CD4-positive, alpha-beta T cell (primary cell): Measurements from ENCODE around the gene FABP1. TPM values are rescaled to one million over a fixed set of nuclear protein-coding genes. Genes with fewer than 3 reads are reported as not detected.
A peak's percentile ranks its signal among the peaks of the same experiment; 100 is the strongest.

ENCODE experiments used
- ATAC-seq: fragments of 200-7000 bp; cut with Tn5 transposase; one replicate; pipeline ENCODE4 v1.10.0; 2022; ENCODE audit warnings: mild to moderate bottlenecking; ENCODE audit not compliant: poor library complexity
- CTCF ChIA-PET: fragments of 350-600 bp; sonication (Branson Sonifier 250); formaldehyde crosslinking; loops from one replicate; lab custom pipeline; 2021; ENCODE audit warnings: antibody characterized with exemption, inconsistent platforms; lab: Charles Lee
- POLR2A ChIA-PET: fragments of 350-600 bp; sonication (Branson Sonifier 250); formaldehyde crosslinking; loops from one replicate; lab custom pipeline; 2021; ENCODE audit warnings: antibody characterized with exemption, inconsistent platforms; lab: Charles Lee
- DNase-seq, 14 experiments: peaks; one replicate each; pipeline ENCODE4 v3.0.0-alpha.2; 2013 to 2020; ENCODE audit warnings: mixed read lengths in 2 of 14
- H3K27ac ChIP-seq, 2 donors: one replicate each; pipeline versions ENCODE4 v1.5.1 to v1.7.0; 2013; ENCODE audit warnings: low read length in 2 of 2, low read depth in 1 of 2, mild to moderate bottlenecking in 1 of 2
- H3K27me3 ChIP-seq, 2 experiments: 1 replicate in 1 of 2; 2 replicates in 1 of 2; pipeline versions ENCODE4 v1.6.1 to v1.7.0; 2013; ENCODE audit warnings: low read length in 2 of 2, control low read depth in 1 of 2, mild to moderate bottlenecking in 1 of 2, moderate library complexity in 1 of 2; ENCODE audit not compliant: insufficient read depth in 2 of 2, control insufficient read depth in 1 of 2
- H3K36me3 ChIP-seq: one replicate; pipeline ENCODE4 v1.6.1; 2013; ENCODE audit warnings: low read length, control low read depth; ENCODE audit not compliant: insufficient read depth
- H3K4me1 ChIP-seq: one replicate; pipeline ENCODE4 v1.6.1; 2013; ENCODE audit warnings: low read length, control low read depth; ENCODE audit not compliant: insufficient read depth
- H3K4me3 ChIP-seq: one replicate; pipeline ENCODE4 v1.5.1; 2013; ENCODE audit warnings: mild to moderate bottlenecking, low read length, moderate library complexity
- H3K9me3 ChIP-seq, 2 experiments: 1 replicate in 1 of 2; 2 replicates in 1 of 2; pipeline versions ENCODE4 v1.6.1 to v1.7.0; 2013; ENCODE audit warnings: low read length in 2 of 2, mild to moderate bottlenecking in 2 of 2, control low read depth in 1 of 2, moderate library complexity in 1 of 2; ENCODE audit not compliant: control insufficient read depth in 1 of 2, insufficient read depth in 1 of 2
- H3K27ac Mint-ChIP-seq: one replicate; pipeline ENCODE4 v1.8.0; 2020; ENCODE audit warnings: mixed read lengths
- H3K27me3 Mint-ChIP-seq: one replicate; pipeline ENCODE4 v1.8.0; 2021; ENCODE audit warnings: mixed read lengths
- H3K36me3 Mint-ChIP-seq: one replicate; pipeline ENCODE4 v1.8.0; 2021; ENCODE audit warnings: low read depth, mixed read lengths
- H3K4me1 Mint-ChIP-seq: one replicate; pipeline ENCODE4 v1.8.0; 2021; ENCODE audit warnings: low read depth, mixed read lengths
- H3K4me3 Mint-ChIP-seq: one replicate; pipeline ENCODE4 v1.8.0; 2020; ENCODE audit warnings: mild to moderate bottlenecking, mixed read lengths
- H3K9me3 Mint-ChIP-seq: one replicate; pipeline ENCODE4 v1.8.0; 2020; ENCODE audit warnings: mixed read lengths
- intact Hi-C, 2 experiments: fragments of 100-400 bp; cut with DNase I in 1 of 2; cut with micrococcal nuclease in 1 of 2; formaldehyde crosslinking; loops; one replicate each; pipeline versions ENCODE4 v1.15.1 to v1.9.0; 2023 to 2025; cut with DNase I, micrococcal nuclease
- total RNA-seq, 174 experiments: library from RNA in 2 of 174; stranded (reverse) in 2 of 174; gene quantifications; one replicate each; pipeline ENCODE4 v1.2.3 and lab custom pipeline; 2021 to 2026
- TF ChIP-seq, protein P1 (sequence below): fragments of 200-600 bp; IDR thresholded peaks from one replicate; pipeline ENCODE4 v1.8.0; 2022; ENCODE audit warnings: antibody characterized with exemption, mild to moderate bottlenecking

FABP1 gene
- total RNA-seq, 2 experiments from 2014 or later: not detected

DNA sequence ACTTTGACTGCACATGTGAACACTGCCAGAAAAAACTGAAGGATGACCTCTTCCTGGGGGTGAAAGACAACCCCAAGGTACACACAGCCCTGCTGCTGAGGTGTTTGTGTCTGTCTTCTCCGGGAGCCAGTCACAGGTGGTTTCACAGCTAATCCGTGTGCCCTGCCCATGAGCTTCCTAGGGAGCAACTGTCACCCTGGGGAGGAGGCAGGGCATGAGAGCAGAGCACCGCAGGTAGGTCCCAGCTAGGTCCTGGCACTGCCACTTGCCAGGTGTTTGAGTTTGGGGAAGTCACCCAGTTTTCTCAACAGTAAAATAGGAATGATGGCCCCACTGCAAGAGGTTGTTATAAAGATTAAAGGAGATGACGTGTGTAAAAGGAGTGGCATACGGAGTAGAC lies 31.2 kb downstream of the FABP1 start:
- H3K9me3 Mint-ChIP-seq: no peaks in the 10 kb centered on the region
- Histone ChIP-seq H3K9me3 (no peaks in the 10 kb centered on the region), H3K4me1 (peaks cover 2% of the 10 kb centered on the region), H3K27me3 (no peaks in the 10 kb centered on the region), H3K4me3 (no peak overlapping the region), H3K36me3 (no peaks in the 10 kb centered on the region), H3K27ac (no peak overlapping the region)
- H3K27ac Mint-ChIP-seq: no peak overlapping the region
- H3K27me3 Mint-ChIP-seq: no peaks in the 10 kb centered on the region
- ATAC-seq (no peak), DNase-seq (no peak)
- no peak overlapping the region for H3K4me3 Mint-ChIP-seq
- intact Hi-C loops: no loop called here
- no peaks in the 10 kb centered on the region for H3K36me3 Mint-ChIP-seq
- TF ChIP-seq, protein P1, sequence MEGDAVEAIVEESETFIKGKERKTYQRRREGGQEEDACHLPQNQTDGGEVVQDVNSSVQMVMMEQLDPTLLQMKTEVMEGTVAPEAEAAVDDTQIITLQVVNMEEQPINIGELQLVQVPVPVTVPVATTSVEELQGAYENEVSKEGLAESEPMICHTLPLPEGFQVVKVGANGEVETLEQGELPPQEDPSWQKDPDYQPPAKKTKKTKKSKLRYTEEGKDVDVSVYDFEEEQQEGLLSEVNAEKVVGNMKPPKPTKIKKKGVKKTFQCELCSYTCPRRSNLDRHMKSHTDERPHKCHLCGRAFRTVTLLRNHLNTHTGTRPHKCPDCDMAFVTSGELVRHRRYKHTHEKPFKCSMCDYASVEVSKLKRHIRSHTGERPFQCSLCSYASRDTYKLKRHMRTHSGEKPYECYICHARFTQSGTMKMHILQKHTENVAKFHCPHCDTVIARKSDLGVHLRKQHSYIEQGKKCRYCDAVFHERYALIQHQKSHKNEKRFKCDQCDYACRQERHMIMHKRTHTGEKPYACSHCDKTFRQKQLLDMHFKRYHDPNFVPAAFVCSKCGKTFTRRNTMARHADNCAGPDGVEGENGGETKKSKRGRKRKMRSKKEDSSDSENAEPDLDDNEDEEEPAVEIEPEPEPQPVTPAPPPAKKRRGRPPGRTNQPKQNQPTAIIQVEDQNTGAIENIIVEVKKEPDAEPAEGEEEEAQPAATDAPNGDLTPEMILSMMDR: no peak
- peaks cover 5% of the 10 kb centered on the region for H3K4me1 Mint-ChIP-seq
- ChIA-PET POLR2A (no interaction called here), CTCF (no interaction called here)

DNA sequence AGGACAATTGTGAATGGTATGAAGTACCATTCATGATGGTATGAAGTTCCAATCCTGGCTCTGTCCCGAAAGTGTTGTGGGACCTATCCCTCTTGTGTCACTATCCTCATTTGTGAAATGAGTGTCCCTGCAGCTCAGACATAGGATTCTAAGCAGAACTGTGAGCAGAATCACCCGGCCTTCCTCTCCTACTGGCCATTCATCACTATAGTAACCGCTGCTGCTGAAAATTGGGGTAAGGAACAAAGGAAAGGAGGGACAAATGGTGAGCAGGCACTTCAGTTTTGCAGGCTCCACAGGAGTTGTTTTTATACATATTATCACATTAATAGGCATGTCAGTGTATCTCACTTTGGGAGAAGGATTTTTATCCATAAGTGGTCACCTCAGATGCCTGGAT lies 32.8 kb downstream of the FABP1 start:
- no peaks in the 10 kb centered on the region for H3K36me3 ChIP-seq
- POLR2A ChIA-PET: no interaction called here
- Mint-ChIP-seq H3K9me3 (no peaks in the 10 kb centered on the region), H3K27ac (no peak overlapping the region), H3K4me1 (peaks cover 20% of the 10 kb centered on the region), H3K36me3 (no peaks in the 10 kb centered on the region), H3K27me3 (no peaks in the 10 kb centered on the region), H3K4me3 (no peak overlapping the region)
- peaks cover 11% of the 10 kb centered on the region for H3K4me1 ChIP-seq
- no peak overlapping the region for H3K4me3 ChIP-seq
- TF ChIP-seq, protein P1: no peak
- intact Hi-C loops: no loop called here
- DNase-seq: no peak
- ATAC-seq: no peak
- no peaks in the 10 kb centered on the region for H3K9me3 ChIP-seq
- H3K27ac ChIP-seq: no peak overlapping the region
- H3K27me3 ChIP-seq: no peaks in the 10 kb centered on the region
- CTCF ChIA-PET: no interaction called here

DNA sequence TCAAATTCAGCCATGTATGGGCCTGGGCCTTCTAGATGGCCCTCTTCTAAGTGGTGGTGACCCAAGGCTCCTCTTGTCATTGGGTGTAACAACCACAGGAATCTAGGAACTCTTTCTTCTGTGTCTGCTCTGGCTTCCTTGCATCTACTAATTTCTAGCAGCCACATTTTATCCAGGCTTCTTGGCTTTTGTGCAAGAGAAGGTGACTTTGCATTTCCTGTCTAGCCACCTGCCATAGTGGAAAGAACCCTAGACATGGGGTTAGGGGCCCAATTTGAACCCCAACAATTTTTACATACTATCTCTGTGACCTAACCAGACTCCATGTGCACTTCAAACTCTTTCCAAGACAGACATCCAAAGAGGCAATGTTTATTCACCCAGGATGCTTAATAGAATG lies 35.1 kb downstream of the FABP1 start:
- H3K27me3 Mint-ChIP-seq: no peaks in the 10 kb centered on the region
- no peak overlapping the region for H3K4me3 Mint-ChIP-seq
- no peaks in the 10 kb centered on the region for H3K36me3 ChIP-seq

More for the DNA sequence above, 35.1 kb downstream of the FABP1 start:
- no peaks in the 10 kb centered on the region for H3K9me3 Mint-ChIP-seq
- Histone ChIP-seq H3K27ac (no peak overlapping the region), H3K4me1 (peaks cover 11% of the 10 kb centered on the region), H3K4me3 (no peak overlapping the region), H3K27me3 (no peaks in the 10 kb centered on the region), H3K9me3 (no peaks in the 10 kb centered on the region)
- no peak for DNase-seq
- ChIA-PET POLR2A (no interaction called here), CTCF (no interaction called here)
- ATAC-seq: no peak
- peak overlapping the region; percentile 88 for H3K27ac Mint-ChIP-seq
- H3K4me1 Mint-ChIP-seq: peaks cover 32% of the 10 kb centered on the region
- intact Hi-C loops: no loop called here
- TF ChIP-seq, protein P1: no peak
- no peaks in the 10 kb centered on the region for H3K36me3 Mint-ChIP-seq
